CD4-positive, alpha-beta T cell treated with Interleukin-12 subunit alpha and Interleukin-12 subunit beta, for 1 hour (primary cell): Measurements from ENCODE around the gene AFF3.
"Not testable (repeated sequence)": the region's sequence is repeated elsewhere in the genome, so short reads cannot be mapped to it uniquely, and the experiment has no call there.

ENCODE experiments used
- DNase-seq: peaks from one replicate; pipeline ENCODE4 v3.0.0-alpha.2; 2020

The AFF3 gene

GRCh38 chr2:99776206-99776905 is 366.0 kb downstream of the AFF3 start:
- DNase-seq = no peak

- no peak for DNase-seq
Measured at GRCh38 chr2:99775585-99775984, 366.8 kb downstream of the AFF3 start.

DNA sequence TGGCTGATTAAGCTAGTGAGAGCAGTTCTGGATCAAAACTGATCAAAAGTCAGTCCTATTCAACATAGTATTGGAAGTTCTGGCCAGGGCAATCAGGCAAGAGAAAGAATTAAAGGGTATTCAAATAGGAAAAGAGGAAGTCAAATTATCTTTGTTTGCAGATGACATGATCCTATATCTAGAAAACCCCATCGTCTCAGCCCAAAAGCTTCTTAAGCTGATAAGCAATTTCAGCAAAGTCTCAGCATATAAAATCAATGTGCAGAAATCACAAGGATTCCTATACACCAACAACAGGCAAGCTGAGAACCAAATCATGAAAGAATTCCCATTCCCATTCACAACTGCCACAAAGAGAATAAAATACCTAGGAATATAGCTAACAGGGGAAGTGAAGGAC is 368.7 kb downstream of the AFF3 start:
- DNase-seq = not testable (repeated sequence)

DNA sequence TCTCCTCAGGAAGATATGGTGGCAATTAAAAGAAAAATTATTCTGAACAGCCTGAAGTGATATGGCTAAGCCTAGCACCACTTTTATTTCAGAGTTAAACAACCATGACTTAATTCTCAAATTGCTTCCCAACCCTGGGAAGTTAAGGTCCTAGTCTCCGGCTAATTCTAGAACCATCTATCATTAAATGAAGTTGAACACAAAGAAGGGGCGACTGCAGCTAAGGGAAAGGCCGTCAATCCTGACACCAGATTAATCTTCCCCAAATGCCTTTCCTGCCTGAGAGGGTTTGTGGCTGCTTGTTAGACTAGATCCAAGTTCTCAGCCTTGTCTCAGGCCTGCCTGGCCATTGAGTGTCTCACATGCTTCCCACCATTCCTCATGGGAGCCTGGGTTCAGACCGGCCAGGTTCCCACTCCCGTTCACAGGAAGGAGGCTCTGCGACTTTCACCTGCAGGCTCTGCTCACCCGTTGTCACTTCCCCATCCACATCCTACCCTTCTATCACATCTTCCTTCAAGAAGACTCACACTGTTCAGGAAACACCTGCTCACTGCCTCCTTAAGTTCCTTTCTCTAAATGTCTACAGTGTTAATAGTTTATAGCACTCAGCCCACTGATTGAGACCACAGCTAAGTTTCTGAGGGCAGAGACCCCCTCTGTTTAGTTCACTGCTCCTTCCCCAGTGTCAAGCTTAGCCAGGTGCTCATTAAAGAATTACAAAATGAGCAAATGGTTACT is 369.6 kb downstream of the AFF3 start:
- DNase-seq = no peak

DNA sequence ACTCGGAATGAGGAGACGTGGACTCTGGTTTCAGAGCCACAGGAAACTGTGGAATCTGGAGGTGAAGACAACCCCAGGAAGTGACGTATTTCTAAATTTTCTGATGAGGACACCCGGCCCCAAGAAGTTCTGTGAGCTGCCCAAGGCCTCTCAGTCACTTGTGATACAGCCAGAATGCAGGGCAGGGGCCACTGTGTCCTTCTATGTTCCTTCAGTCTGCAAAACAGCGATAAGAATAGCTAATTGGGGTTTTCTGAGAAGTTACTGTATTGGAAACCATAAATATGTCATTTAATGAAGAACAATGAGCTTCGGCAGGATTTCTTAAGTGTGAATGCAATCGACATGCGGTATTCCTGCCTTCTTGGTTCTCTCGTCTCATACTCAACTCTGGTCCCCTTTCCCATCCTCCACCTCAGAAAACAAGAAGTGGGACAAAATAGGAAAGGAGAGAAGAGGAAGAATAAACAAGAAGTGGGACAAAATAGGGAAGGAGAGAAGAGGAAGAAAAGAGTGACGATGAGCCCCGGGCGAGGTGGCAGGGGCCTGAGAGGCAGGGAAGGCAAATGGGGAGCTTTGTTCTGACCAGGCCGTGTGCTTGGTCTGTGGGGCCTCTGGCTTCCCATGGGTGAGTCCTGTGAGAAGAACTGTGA is 370.6 kb downstream of the AFF3 start:
- no peak for DNase-seq

GRCh38 chr2:99770876-99771275 is 371.5 kb downstream of the AFF3 start:
- no peak for DNase-seq

- DNase-seq = no peak
Measured at GRCh38 chr2:99765731-99766318, 376.6 kb downstream of the AFF3 start.

DNA sequence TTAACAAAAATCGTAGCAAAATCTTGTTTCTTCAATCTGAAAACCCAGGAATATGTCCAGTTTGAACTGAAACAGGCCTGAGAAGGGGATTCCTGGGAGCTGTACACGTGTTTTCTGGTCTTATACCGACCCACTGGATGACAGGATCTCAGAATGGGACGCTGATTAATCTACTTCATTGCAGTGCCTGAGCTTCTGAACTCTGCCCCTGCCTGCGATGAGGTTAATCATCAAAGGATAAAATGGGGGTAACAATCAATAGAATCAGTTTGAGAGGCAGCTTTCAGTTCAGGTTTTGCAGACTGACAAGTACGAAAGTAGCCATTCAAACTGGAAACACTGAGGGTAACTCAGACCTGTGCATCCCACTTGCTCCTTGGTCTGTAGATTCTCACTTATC is 378.6 kb downstream of the AFF3 start:
- no peak for DNase-seq

DNA sequence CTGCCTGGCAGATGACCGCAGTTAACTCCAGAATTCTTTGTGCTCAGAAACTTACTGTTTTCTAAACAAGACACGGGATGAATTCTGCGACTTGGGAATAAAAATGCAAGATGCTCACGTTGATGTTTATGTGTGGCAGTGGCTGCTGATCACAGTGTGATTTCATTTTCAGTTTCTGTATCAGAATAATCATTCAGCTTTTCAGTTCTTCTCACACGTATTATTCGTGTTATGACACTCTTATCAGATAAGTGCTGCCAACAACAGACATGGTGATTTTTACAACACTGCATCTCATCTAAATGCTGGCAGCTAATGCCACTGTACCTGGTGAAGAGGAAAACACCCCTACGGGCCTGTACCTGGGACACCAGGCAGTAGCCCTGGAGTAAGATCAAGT is 379.7 kb downstream of the AFF3 start:
- no peak for DNase-seq

DNA sequence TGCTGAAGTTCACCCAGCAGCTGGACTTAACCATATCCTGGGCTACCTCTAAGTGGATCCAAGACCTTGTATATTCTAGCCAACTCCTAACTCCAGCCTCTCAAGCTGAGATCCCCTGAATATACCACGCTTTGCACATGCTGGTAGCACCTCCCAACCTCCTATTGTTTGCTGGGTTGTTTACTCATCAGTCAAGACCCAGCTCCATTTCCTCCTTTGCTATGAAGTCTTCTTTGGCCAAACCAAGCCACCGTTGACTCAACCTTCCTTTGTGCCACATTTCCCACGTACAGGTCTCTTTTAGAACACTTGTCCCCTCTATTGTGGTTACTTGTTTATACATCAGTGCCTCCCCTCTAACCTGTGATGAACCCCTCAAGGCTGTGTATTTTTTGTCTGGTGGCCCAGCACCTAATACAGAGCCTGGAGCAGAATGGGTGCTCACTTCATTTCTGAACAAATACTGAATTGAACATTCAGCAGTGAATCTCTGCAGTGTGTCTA is 384.7 kb downstream of the AFF3 start:
- no peak for DNase-seq

GRCh38 chr2:99756059-99756458 is 386.3 kb downstream of the AFF3 start:
- DNase-seq = no peak

GRCh38 chr2:99754210-99754609 is 388.2 kb downstream of the AFF3 start:
- no peak for DNase-seq

DNA sequence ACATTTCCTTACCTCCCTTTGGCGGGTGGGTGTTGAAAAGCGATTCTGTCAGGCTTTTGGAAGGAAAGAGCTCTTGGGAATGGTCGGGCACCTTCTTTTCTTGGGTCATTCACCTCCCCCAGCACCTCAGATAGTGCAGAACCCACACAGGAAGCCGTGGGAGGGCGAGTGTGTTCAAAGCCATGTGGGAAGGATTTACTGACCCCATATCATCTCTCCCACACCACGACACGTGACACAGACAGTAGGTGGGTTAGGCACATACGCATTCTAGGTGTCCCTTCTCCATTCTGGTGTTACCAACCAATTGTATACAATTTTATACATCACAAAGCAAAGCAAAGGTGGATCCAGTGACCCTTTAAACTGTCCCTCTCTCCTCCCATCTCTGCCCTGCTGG is 388.9 kb downstream of the AFF3 start:
- no peak for DNase-seq

DNA sequence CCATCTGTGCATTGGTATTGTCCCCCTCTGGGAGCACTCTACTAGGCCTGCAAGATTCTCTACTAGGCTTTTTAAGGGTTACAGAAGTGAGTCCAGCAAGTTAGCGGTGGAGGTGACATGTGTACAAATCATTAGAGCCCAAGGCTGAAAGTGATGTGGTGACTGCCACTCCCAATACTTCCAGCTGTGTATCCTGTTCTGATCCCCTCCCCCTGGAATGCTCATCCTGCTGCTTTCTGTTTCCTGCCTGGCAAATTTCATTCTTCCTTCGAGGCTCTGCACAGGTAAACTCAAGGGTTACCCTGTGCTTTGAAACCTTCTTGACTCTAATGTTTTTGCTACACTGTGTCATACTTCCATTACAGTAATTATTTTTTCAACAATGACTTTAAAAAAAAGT is 394.0 kb downstream of the AFF3 start:
- DNase-seq = no peak

DNA sequence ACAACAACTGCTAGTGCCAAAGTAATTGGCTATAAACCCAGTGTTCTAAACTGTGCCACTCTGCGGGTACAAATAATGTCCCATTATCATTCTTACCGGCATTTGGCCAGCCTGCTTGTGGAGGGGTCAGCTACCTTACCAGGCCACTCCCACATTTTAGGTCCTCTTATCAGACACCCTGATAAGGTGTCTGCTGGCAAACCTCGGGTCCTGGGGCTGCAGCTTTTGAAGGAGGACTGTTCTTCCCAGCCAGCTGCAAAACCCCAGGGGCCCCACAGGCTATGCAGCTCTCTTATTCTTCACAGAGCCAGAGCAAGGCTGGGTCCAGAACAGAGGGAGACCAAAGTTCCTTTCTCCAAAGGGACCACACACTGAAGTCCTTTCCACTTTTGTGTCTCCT is 394.5 kb downstream of the AFF3 start:
- no peak for DNase-seq

- no peak for DNase-seq
Measured at GRCh38 chr2:99743146-99743545, 399.2 kb downstream of the AFF3 start.

DNA sequence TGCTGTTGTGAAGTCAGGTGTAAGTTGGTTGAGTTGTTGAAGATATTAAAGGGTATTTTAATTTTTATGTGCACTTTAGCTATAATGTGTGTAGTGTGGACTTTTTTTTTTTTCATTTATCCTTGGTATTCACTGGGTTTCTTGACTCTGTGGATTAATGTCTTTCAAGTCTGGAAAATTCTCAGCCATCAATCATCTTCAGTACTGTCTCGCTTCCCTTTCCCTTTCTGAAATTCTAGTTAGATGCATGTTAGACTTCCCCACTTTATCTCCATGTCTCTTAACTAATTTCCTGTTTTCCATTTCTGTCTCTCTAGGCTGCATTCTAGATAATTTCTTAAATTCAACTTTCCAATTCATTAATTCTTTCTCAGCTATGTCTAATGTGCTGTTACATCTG is 404.9 kb downstream of the AFF3 start:
- DNase-seq = no peak

- DNase-seq = no peak
Measured at GRCh38 chr2:99735753-99736152, 406.6 kb downstream of the AFF3 start.

DNA sequence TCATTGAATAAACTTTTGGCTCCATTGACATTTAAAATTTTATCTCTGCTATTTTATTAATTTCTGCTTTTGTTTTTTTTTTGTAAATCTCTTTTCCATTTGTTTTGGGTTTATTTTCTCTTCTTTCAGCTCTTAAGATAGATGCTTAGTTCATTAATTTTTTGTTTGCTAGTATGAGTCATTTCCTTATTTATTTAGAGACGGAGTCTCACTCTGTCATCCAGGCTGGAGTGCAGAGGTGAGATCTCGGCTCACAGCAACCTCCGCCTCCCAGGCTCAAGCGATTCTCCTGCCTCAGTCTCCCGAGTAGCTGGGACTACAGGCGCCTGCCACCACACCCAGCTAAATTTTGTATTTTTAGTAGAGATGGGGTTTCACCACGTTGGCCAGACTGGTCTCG is 407.1 kb downstream of the AFF3 start:
- DNase-seq = not testable (repeated sequence)

- DNase-seq = no peak
Measured at GRCh38 chr2:99734236-99734635, 408.2 kb downstream of the AFF3 start.

GRCh38 chr2:99729104-99730025 is 413.0 kb downstream of the AFF3 start:
- no peak for DNase-seq

DNA sequence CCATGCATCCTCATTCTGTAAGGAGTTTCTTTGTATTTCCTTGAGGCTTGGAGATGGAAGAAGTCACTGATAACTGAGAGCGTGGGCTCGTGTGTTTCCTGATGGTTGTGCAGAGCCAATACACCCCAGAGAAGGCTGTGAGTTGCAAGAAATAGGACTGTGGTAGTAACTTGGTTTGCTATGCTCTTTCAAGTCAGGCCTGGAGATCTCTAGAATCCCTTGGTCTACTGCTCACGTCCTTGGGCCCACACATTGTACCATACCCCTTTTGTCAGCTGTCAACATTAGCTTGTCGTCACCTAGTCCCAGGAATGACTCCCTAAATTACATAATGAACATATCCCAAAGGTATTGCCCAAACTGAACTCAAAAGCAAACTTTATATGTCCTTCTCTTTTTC is 414.2 kb downstream of the AFF3 start:
- DNase-seq = no peak
